ENCODE results near the gene PROP1.
A peak's percentile ranks its signal among the peaks of the same experiment; 100 is the strongest.
"Not testable (repeated sequence)": the region's sequence is repeated elsewhere in the genome, so short reads cannot be mapped to it uniquely, and the experiment has no call there.

Gene PROP1

DNA sequence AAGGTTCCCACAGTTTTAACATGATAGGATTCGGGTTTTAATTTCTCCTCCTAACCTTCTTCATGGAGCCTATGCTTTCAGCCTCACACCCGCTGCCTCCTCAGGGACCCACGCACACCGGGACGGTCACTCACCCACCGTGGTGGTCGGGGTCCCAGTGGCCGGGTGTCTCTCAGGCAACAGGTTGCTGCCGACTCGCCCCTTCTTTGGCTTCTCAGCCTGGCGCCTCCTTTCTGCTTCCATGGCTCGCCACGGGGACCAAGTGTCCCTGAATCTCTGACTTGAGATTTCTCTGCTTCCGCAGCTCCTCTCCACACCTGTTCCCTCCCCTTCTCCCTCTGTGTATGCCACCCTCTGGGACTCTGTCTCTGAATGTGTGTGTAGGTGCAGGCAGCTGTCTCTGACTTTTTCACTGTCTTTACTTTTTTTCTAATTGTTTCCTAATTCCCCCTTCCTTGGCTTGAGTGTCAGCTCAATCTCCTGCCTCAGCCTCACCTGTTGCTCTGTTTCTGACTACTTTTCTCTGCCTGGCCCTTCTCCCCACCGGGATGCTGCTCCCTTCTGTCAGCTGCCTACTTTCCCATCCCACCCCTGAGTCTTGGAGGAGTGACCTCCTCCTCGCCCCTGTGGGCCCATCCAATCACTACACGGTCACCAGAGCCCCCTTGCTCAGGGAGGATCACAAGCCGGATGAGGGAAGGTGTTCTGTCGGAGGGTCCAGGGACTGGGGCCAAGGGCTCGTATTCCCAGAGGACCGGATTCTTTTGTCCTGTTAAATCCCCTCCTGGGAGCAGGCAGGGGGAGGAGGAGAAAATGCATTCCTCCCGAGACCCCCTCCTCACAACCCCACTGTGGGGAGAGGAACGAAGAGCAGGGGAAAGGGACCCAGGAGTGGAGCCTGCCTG is at the start of gene PROP1:
TSS of gene PROP1 (minus strand) at position 552 of the 905 bp plus-strand sequence. CDS start at position 243, 309 bp downstream.
- DNase-seq = peak; percentile 3

DNA sequence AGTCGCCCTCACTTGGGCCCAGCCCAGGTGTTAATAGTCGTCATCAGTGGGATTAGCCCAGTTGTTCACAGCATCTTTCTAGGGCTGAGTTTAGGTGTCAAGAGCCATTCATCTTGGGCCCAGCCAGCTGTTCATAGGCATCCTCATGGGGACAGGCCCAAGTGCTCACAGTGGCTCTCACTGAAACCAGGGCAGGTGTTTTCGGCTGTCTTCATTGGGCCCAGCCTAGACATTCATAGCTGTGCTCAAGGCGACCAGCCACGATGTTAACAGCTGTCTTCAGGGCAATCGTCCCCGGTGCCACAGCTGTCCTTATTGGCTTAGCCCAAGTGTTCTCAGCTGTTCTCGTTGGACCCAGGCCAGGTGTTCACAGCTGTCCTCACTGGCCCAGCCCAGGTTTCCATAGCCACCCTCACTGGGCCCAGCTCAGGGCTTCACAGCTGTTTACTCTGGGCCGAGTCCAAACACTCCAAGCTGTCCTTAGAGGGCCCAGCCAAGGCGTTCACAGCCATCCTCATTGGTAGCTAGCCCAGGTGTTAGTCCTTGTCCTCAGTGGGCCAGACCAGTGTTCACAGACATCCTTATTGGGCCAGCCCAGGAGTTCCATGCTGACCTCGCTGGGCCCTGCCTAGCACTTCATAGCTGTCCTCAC is 23.5 kb upstream of the PROP1 start:
- DNase-seq = not testable (repeated sequence)

DNA sequence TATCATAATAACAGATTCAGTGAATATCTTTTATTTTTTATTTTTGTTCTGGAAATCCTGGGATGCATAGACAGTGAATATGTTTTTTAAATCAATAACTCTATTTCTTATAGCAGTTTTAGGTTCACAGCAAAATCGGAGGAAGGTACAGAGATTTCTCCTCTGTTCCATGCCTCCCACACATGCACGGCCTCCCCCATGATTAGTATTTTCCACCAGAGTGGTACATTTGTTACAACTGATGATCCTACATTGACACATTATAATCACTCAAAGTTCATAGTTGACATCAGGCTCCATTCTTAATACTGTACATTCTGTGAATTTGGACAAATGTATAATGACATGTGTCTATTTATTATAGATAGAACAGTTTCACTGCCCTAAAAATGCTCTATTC is 16.7 kb upstream of the PROP1 start:
- DNase-seq = not testable (repeated sequence)

- not testable (repeated sequence) for DNase-seq
Observed at GRCh38 chr5:178011816-178012554, 15.9 kb upstream of the PROP1 start.

DNA sequence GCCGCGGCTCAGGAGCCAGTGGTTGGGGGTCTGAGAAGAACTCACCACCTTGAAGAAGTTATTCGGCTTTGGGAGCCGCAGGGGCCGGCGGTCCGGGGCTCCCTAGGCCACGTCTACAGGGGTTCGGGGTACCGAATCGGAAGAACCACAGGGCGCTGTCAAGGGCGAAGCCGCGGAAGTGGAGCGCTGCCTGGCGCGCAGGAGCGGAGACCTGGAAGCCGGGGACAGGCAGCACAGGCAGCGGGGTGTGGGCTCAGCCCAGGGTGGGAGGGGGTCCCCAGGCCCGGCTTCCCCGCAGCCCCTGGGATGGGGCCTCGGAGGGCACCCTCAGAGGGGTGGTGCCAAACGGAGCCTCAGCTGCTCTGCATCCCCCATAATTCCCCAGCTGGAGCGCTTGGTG is 11.2 kb upstream of the PROP1 start:
- DNase-seq = not testable (repeated sequence)

GRCh38 chr5:178006536-178007231 is 10.6 kb upstream of the PROP1 start:
- not testable (repeated sequence) for DNase-seq

GRCh38 chr5:178006181-178006535 is 10.1 kb upstream of the PROP1 start:
- DNase-seq = not testable (repeated sequence)

DNA sequence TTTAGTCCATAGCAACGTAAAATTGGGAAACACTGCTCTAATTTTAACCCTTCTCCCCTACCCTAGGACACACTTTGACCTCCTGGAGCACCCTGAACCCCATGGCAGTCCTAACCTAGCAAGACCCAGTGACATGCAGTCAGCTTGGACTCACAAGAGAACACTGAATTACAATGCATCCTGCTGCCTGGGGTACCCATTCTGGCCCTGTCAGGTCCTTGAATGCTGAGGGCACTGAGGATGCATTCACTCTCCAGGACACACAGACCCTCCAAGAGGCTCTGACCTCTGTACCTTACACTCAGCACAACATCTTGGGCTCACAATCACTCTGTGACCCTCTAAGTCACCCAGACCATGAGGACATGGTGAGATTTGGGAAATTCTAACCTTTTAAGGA is 1.8 kb upstream of the PROP1 start:
- DNase-seq = no peak

DNA sequence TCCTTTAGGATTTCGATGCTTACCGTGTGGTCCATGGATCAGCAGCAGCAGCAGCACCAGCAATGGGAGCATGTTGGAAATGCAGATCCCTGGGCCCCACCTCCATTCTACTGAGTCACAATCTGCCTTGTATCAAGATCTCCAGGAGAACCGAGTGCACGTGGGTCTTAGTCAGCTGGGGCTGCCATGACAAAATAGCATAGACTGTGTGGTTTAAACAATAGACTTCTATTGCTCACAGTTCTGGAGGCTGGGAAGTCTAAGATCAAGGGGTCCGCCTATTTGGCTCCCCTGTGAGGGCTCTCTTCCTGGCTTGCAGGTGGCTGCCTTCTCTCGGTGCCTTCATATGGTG is 1.3 kb upstream of the PROP1 start:
- no peak for DNase-seq

GRCh38 chr5:177996660-177997318 is 747 bp upstream of the PROP1 start:
- no peak for DNase-seq

DNA sequence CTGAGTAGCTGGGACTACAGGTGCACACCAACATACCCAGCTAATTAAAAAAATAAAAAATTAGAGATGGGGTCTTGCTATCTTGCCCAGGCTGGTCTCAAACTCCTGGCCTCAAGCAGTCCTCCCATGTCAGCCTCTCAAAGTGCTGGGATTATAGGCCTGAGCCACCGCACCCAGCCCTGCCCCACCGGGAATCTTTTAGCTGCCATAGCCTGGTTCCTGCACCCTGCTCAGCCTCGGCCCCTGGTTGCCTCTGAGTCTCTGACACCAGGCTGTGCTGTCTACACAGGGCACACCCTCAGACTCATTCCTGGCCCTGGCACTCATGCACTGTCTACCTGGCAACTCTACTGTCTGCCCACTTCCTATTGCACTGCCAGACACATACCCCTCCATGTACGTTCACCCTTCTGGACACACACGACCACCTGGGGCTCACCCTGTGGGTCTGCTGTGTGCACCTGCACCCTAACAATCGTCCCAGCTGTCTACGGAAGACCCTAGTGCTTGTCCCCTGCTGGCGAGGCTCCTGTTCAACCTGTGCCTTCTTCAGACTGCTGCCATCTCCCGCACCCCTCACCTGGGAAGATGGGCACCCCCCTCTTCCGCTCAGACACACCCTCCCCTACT is 1.4 kb downstream of the PROP1 start:
- DNase-seq = peak; percentile 31

DNA sequence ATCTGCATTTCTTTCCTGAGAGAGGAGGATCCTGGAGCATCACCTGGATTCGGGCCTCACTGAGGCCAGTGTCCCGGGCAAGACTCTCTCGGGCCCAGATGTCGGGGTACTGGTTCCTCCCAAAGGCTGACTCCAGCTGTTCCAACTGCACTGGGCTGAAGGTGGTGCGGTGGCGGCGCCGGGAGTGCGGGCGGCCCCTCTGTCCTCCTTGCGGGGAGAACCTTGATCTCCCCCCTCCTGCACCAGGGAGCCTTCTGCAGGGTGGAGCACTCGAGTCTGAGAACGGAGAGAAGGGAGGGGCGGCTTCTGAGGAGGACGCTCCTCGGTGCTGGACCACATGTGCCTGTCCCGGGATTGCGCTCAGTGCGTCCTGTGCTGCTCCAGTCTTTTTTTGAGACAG is 2.0 kb downstream of the PROP1 start:
- no peak for DNase-seq

GRCh38 chr5:177992466-177992865 is 3.6 kb downstream of the PROP1 start:
- no peak for DNase-seq

- no peak for DNase-seq
Observed at GRCh38 chr5:177988989-177989625, 6.9 kb downstream of the PROP1 start.

- DNase-seq = no peak
Observed at GRCh38 chr5:177987326-177987725, 8.7 kb downstream of the PROP1 start.

DNA sequence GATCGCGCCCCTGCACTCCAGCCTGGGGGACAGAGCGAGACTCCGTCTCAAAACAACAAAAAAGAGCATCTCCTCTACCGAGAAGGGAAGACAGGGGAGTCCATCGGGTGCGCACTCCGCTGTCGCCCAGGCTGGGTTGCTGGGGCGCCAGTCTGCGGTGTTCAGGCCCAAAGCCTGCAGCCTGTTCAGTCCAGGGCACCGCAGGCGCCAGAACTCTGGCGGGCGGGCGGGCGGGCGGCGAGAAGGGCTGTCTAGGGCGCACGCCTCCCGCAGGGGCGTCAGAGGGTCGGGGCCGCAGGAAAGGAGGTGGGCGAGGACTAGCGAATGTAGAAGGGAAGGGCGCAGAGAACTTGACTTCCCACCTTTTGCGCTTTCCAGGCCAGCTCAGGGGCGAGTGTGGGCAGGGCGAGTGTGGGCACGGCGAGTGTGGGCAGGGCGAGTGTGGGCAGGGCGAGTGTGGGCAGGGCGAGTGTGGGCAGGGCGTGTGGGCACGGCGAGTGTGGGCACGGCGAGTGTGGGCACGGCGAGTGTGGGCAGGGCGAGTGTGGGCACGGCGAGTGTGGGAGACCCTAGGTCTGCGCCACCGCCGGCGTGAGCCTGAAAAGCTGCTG is 10.5 kb downstream of the PROP1 start:
- DNase-seq = no peak

GRCh38 chr5:177984584-177985206 is 11.3 kb downstream of the PROP1 start:
- no peak for DNase-seq

DNA sequence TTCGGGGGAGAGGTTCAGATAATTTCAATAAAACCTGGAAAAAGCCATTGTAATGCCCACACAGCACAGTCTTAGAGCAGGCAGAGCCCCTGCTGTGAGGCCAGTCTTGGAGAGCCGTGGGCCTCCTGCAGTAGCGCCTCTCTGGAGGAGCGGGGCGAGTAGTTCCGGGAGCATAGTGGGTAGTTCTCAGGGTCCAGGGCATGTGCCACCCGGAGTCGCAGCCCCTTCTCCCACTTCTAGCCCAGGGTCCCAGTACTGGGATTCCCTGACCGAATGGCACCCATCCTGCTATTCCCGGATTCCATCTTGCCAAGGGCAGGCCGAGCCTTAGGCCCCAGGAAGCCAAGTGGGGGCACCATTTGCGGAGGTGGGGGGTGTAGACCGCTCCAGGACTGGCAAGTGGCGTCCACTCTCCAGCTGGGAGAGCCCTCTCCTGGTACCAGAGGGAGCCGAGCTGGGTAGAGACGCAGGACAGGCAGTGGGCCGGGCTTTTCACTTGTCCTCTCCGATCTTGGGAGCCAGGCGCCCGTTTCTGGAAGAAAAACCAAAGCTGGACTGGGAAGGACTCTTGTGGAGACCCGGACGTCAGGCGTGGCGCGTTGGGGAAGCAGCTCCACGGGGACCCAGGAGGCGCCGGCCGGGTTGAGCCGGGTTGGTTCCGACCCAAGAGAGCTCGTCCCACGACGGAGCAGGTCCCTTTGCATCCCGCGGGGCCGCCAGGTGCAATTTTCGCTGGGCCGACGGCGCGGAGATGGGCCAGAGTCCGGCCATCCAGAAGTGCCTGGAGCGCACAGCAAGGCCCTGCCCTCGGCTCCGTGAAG is 12.1 kb downstream of the PROP1 start:
- no peak for DNase-seq

GRCh38 chr5:177982956-177983355 is 13.1 kb downstream of the PROP1 start:
- DNase-seq = no peak
